Measurements from ENCODE around the gene ZNF521.
A peak's percentile ranks its signal among the peaks of the same experiment; 100 is the strongest.

ZNF521 gene

GRCh38 chr18:25167612-25168410, 184.2 kb downstream of the ZNF521 start:
- no peak for DNase-seq (ENCODE audit: low read depth)

DNA sequence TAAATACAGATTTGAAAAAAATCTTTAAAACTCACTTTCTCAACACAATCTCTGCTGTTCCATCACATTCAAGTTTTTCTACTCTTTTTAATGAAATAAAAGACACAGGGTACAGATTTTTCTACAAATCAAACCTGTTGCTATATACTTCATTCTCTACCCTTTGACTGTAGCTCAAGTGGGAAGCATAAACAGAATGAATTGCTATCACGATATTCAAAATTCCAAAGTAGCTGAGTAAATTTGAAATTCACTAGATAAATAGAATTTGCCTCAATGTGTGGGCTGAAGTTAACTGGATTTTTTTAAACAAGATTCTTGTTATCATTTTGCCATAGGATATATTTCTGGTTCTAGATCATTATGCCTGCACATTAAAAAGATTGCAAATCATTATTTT, 185.9 kb downstream of the ZNF521 start:
- no peak for DNase-seq (ENCODE audit: low read depth)

DNA sequence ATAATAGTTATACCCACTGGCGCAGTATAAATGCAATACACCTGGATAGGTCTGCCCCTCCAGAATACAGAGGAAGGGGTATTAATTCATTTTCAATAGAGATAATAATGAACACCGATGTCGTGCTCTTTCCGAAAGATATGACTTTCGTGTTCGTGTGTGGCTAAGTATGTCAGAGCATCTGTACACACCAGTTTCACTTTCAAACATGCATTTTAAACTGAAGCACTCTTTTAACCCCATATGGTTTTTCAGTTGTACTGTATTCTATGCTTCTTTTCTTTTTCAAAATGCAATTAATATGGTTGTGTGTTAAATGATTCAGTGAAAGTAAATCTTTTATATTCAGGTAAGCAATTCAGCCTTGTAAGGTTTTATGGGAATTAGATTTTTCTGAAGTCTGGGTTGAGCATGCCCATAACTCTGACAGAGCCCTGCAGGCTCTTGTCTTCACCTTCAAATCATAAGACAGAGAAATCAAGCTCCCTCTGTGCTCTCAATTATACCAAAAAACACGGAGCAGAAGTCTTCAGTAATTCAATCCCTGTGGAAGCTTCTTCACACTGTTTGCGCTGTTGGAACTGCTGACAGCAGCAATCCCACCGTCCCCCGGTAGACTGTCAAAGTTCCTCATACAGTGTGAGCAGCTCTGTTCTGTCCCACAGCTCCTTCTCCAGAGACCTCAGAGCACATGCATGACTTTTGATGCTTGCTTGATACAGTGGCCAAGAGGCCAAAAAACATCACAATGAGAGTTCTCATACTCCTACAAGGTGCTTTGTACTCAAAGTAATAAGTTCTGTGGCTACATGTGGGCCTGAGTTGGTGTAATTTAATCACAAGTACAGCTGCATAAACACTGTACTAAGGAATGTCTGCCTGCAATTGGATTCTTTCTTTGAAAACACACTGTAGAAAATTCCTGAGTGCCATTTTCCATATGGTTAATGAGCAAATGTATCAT, 186.8 kb downstream of the ZNF521 start:
- peak; percentile 54 for DNase-seq (ENCODE audit: low read depth)

DNA sequence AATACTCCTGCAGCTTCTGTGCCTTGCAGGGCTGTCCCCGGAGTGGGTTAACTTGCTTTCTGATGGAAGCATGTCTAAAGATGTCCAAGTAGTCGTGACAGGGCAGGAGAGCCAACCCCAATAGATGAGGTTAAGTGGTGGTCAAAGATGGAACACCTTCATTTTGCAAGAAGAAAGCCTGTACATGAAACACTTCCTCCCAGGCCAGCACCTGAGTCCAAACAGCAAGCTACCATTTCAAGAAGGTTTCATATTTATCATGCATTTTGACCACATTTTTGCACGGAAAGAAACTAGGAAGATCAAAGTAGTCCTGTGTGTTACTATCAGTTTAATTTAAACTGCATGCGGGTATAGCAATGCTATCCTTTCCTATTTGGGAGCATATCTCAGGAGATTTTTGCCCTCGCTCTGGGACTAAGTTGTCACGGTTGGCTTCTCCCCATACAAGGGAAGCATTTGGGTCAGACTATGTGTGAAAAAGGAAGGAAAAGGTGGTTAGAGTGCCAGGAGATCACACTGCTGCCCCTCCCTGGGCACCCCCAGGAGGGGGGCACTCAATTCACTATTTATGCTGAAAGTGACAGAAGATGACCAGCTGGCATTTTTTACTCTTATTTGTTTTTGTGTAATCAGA, 187.6 kb downstream of the ZNF521 start:
- no peak for DNase-seq (ENCODE audit: low read depth)

DNA sequence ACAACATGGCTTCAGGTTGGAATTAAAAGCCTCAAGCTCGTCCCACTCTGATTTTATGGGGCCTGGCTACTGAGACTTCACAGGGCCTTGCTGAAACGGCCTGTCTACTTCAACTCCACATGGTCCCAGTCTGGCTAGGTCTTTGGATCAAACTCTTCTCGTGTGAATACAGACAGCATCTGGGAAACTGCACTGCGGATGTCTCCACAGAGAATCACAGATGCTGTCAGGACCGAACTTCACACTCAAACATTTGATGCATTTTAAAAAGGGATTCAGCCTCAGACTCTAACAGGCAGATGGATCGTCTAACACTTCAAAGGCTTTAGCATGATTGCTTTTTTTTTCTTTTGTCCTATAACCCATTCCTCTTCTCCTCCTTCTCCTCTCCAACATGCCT, 198.5 kb downstream of the ZNF521 start:
- DNase-seq (ENCODE audit: low read depth), result no peak

DNA sequence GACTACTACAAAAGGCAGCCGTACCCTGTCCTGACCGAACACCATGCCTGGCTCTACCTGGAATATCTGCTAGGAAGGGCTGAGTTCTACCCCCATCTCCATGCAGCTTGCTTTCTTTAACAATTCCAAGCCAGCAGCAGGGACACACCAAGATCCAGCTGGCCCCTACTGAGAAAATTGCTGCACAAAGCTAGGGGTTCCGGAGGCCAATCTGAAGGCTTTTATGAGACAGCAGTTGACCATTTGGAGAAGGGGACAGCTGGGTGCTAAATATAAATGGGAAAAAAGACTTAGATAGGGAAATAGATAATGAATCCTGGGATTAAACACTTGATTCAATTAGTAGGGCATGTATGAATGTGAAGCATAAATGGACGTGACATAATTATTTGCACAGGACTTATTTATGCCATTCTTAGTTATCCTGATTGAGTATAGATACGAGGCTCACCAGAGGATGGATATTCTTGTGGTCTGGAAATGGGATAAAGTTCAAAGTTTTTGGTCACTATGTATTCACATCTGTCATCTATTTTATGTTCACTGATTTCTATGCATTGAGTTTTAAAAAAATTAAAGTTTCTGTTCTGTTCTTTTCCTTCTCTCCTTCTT, 204.0 kb downstream of the ZNF521 start:
- no peak for DNase-seq (ENCODE audit: low read depth)

DNA sequence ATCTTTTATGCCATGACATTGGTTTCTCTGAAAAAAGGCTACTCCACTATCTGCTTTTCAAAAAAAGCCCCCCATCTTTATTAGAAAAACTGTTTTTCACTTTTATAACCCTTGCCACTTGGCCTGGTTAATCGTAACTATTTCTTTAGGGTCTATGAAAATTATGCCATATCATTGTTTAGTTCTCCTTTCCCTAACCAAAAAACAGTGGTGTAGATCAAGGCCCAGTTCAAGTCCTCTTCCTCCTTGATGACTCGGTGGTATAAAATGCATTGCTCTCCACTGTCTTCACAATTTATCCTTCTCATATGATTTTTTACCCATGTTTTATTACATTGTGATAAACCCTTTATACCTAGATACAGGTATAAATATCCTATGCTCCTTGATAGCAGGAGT, 205.5 kb downstream of the ZNF521 start:
- DNase-seq (ENCODE audit: low read depth), result no peak

- no peak for DNase-seq (ENCODE audit: low read depth)
Measured at GRCh38 chr18:25145731-25146511, 206.0 kb downstream of the ZNF521 start.

DNA sequence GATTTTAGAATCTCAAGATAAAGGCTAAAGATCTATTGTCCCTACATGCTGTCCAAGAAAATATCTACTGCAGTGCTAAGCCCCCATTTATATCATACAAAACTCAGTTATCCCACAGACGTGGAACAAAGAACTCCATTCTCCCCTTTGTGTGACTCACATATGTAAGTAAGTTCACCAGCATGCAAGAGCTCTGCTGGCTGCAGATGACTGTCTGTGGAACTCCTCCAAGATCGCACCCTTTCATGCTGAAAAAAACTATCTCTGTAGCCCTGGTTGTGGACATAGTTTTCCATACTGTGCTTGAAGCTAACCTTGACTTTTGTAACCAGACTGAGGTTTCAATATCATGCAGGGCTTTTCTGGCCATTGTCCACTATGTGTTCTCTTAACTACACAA, 207.1 kb downstream of the ZNF521 start:
- DNase-seq (ENCODE audit: low read depth), result peak; percentile 72

GRCh38 chr18:25141886-25142285, 210.1 kb downstream of the ZNF521 start:
- DNase-seq (ENCODE audit: low read depth), result no peak

GRCh38 chr18:25141399-25141798, 210.6 kb downstream of the ZNF521 start:
- DNase-seq (ENCODE audit: low read depth), result no peak

DNA sequence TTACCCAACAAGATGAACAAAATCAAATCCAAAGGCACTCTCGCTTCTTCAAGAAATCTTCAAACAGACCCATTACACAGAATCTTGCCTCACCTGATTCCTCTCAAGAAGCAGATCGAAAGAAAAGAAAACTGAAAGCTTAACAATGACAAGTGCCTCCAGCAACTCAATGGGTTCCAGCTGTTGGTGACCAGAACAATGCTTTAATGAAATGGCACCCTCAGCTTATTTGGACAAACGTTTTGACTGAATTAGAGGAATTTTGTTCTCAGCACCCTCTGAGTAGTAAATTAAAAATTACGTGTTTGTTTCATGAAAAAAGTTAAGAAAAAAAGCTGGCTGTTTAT, 211.0 kb downstream of the ZNF521 start:
- no peak for DNase-seq (ENCODE audit: low read depth)

DNA sequence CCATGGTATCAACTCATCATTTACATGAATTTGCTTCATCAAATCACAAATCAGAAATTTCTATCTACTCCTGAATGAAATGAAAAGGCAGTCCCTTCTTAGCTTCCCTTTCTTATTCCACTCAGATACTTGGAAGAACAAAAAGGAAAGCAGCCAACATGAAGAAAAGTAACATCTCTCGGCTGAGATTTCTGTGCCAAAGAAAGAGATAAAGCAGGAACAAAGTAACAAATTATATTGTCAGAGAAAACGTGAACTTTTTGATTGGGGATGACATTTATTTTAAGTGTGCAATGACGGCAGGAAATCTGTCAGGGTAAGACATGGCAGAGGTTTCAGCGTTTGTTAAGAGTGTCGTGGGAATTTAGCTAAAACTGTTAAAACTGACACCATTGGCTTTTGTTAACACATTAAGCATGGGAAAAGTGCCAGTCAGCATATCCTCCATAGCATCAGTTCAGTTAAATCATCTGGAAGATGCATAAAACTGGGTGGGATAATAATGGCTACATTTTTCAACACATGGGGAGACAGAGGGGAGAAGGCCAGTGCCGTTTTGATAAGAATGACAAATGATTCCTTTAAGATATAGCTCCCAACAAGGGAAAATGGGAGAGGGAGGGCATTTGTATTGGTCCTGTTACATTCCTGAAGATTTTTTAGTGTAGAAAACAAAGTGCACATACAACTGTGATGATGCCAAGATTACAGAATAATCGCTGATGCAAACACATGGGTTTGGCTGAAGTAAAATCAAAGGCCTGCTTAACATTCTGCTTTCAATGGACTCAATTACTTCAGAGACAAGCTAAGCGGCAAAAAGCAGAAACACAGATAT, 211.6 kb downstream of the ZNF521 start:
- no peak for DNase-seq (ENCODE audit: low read depth)

GRCh38 chr18:25137197-25137472, 214.8 kb downstream of the ZNF521 start:
- DNase-seq (ENCODE audit: low read depth), result no peak

DNA sequence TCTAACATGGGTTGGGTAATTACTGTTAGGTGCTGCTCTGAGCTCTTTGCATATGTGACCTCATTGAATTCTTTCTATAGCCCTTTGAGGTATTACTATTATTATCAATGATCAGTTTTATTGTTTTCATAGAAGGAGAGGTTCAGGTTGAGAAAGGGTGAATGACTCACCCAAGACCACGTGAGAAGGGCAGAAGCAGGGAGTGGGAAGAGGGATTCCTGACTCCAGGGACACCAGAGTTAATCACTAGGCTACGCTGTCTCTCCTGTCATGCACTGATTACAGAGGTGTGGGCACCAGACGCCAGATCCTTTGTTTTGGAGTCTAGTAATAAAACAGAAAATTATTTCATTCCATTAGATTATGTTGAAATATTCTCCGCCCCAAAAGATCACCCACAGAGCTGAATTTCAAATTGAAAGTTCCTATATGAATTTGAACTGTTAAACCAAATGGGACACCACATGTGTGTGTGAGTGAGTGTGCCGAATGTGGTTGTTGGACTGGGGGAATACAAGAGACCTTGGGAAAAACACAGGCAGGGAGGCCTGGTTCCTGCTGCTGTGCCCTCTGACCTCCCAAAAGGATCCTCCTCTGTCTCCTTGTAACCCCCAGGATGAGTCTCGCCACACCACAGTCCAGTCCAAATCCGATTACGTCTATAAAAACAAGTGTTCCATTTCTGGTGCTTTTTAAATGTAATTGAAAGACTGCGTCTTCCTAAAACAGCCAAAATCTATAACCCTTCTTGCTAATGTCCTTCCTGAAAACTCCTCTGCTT, 215.4 kb downstream of the ZNF521 start:
- no peak for DNase-seq (ENCODE audit: low read depth)

DNA sequence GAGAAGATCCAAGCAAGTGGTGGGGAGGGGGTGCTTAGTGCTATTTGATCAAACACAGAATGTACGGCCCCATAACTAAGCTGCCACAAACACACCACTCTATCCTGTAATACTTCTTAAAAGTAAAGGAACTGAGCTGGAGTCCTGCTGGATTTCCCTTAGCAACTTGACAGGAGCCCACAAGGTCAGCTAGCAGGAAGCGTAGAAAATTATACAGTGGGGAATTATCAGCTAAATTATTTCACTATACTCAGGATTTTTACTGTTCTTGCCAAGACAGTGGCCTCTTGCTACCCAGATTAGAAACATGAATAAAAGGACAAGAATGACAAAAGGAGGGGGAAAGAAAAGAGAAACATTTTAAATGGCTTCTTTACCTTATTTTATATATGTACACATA, 217.1 kb downstream of the ZNF521 start:
- DNase-seq (ENCODE audit: low read depth), result no peak

- DNase-seq (ENCODE audit: low read depth), result no peak
Measured at GRCh38 chr18:25133879-25134278, 218.1 kb downstream of the ZNF521 start.

DNA sequence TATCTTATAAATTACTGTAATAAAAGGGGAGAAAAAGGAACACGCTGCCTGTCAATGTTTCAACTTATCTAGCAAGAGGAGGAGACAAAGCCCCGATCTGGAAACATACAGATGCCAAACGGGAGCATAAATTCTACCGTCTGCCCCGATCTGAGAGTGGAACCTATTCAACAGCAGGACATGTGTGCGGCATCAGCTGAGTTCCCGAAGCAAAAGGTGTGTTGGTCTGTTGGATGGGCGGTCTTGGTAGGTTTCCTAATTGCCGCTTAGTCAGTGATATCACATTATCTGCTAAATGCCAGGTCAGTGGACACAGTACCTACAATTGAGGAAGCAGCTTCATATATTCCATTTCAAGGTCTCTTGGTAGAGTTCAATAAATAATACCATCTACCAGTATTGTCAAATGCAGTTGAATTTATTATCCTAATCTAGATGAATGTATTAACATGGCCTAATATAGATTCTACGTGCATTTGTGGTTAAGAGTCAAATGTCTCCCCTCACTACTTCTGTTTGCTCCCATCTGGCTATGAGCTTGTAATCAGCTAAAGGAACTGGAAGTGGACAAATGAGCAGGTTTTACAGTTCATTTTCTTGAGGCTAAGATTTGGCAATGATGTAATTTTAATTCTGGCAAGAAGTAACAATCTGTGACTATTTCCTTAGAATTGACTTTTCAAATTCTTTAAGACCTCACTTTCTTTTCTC, 219.0 kb downstream of the ZNF521 start:
- no peak for DNase-seq (ENCODE audit: low read depth)

DNA sequence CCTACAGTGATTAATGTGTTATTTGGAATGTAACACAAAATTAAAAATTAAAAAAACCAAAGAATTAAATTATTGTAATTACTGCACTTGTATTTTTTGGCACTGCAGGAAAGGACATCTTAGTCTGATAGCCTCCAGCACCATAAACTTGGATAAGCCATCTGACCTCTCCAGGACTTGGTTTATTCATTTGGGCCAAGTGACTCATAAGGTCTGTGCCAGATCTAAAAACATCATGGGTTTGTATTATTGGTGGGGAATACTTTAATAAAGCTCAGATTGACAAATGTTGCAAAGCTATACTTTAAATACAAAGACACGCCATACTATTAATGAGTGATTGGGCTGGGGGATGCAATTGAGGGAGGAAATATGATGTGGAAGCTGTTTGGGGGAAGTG, 225.2 kb downstream of the ZNF521 start:
- no peak for DNase-seq (ENCODE audit: low read depth)

All from fibroblast of gingiva (primary cell).